ENCODE data around the gene PLCL2.

GRCh38 chr3:17045705-17046104 lies 160.9 kb downstream of the PLCL2 start:
- no peak for TF ChIP-seq EZH2phosphoT487 (conservative IDR thresholded peaks at IDR 0.05; ENCODE audit: low read length)
- TF ChIP-seq CTCF (IDR thresholded peaks at IDR 0.05; ENCODE audit: insufficient read depth, low read length, poor library complexity, severe bottlenecking): no peak

All from SU-DHL-6 (cell line).